Stimulated activated CD4-positive, alpha-beta T cell treated with anti-CD3 and anti-CD28 coated beads, Interleukin-12 subunit alpha, Interleukin-12 subunit beta, amount 100 ng/mL, for 4 hours (primary cell): ENCODE results near the gene GTF2I.
"Not testable (repeated sequence)": the region's sequence is repeated elsewhere in the genome, so short reads cannot be mapped to it uniquely, and the experiment has no call there.

ENCODE experiments used
- DNase-seq: peaks from one replicate; pipeline ENCODE4 v3.0.0-alpha.2; 2020

GTF2I gene

DNA sequence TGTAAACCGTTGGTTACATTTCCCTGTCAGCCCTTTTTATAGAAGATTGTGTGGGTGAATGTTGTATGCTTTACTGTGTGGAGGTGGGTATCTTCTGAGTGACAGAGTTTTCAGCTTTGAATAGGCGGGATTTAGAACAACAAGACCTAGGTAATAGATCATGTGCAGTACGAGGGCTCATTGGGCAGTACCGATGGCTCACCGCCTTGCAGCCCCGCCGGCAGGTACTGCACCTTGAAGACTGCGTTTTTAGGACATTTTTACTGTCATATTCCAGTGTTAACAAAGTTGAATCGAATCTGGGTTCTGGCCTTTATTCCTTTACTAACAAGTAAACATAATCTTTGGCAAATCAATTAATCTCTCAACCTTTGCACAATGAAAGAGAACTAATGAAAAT lies 60.4 kb downstream of the GTF2I start:
- no peak for DNase-seq

DNA sequence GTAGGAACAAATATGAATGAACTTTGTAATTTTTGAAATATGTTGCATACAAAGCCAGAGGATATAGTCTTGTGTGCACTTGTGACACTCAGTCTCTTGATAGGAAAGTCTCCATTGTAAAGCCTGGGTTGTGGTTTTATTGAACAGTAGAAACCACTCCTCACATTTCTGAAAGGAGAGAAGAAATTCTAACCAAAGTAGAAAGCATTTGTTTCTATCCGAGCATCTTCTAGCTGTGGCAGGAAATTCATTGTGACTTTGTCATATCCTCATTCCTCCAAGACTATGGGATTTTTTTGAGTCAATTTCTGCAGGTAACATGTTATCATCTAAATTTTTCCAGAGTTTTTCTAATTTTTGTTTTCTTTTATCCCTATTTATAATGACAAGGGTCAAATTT lies 60.8 kb downstream of the GTF2I start:
- DNase-seq = no peak

DNA sequence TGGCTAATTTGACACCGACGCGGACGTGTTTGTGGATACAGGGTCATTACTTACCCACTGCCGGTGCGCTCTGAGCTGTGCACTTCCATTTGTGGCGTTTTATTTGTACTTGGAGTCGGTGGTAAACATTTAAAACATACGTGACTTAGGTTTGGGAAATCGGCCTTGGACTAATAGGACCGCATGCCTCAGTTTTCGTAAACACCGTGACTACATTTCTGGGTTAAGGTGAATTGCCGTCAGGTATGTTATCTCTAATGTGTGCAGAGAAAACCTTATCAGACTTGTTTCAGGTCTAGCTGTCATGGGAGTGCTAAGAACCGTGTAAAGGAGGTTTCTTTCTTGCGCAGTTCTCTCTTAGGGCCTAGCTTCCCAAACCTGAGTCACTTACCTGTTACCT lies 64.6 kb downstream of the GTF2I start:
- no peak for DNase-seq

DNA sequence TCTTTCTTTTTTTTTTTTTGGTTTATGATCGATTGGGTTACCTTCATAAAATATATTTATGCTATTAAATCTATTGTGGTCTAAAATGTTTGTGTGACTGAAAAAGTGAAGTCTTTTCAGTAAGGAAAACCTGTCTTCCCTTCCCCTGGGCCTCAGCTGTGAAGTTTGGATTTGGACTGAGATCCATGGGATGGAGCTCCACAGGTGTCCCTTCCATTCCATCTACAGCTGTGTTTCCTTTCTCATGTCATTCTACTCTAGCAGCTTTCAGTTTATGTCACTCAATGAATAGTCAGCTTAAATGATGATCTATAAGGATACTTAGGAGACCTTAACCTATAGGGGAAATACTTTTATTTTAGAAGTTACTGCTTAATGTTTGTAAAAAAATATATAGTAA lies 68.3 kb downstream of the GTF2I start:
- DNase-seq = no peak

DNA sequence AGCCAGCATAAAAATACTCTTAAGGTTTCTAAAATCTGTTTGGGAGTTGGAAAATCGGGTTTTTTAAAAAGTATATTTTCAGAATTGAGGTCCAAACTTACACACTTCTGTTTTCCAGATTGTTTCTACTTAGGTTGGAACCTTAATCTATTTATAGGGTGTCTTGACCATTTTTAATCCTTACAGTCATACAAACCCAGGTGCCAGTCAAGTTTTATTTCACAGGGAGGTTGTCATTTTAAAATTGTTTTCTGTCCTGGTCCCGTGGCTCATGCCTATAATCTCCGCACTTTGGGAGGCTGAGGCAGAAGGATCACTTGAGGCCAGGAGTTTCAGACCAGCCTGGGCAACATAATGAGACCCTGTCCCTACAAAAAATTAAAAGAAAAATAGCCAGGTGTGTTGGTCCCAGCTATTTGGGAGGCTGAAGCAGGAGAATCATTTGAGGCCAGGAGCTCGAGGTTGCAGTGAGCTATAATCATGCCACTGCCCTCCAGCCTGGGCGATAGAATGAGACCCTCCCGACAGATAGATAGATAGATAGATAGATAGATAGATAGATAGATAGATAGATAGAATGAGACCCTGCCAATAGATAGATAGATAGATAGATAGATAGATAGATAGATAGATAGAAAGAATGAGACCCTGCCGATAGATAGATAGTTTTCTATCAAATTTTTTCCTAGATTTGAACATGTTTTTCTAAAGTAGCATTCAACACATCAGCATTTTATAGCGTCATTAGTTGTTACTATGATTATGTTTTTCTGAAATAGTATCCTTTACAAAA lies 69.0 kb downstream of the GTF2I start:
- no peak for DNase-seq

DNA sequence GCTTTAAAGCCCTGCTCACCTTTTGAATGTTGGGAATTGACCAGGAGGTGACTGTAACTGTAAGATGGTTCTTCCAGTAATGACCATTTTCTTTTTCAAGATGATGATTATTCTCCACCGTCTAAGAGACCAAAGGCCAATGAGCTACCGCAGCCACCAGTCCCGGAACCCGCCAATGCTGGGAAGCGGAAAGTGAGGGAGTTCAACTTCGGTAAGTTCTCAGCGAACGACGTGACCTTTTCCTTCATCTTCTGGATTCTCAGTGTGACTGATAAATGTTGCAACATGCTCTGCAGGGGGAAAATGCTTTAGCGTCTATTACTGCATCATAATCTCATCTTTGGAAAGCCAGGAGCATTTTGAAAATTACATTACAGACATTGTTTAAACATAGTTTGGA lies 71.2 kb downstream of the GTF2I start:
- DNase-seq = not testable (repeated sequence)

DNA sequence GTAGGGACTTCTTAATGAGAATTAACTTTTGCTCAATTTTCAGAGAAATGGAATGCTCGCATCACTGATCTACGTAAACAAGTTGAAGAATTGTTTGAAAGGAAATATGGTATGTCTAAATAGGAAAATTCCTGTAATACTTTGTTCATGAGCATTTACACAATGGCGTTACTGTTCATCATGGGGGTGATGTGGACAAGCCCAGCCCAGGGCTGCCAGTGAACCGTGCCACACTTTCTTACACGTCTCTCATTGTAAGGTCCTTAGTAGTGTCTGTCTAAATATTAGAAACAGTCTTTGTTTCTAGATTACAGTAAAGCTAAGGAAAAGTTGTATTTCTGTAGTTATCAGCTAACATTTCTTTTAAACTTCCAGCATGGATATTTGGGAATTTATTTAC lies 72.7 kb downstream of the GTF2I start:
- DNase-seq = not testable (repeated sequence)

DNA sequence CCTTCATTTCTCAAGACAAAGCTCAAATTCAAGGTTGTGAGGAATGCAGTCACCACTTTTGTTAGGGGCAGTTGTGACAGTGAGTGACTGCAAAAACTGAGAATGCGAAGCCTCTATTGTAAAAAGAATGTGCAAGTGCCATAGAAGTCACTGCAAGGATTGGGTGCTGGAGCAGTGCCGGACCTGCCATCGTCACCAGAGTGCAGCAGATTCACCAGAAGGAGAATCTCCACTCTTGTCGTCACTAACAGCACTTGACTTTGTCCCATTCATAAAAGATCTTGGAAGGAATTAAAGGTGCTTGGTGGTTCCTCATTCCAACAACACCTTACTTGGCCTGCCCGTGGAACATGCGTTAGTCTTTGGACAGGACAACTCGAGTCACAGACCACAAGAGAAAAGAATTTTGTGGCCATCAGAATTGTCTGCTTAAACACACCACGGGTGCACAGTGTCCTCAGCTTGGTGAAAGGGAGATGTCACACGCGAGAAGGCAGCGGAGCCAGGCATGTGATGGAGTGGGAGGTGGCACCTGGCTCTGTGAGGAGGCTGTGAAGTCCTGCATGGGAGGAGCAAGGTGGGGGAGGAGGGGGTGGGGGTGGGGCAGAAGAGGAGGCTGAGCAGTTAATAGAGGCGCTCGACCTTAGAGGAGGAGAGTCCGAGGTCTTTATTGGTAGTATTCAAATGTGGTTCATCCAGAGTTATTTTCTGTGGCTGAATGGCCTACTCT lies 82.6 kb downstream of the GTF2I start:
- not testable (repeated sequence) for DNase-seq

DNA sequence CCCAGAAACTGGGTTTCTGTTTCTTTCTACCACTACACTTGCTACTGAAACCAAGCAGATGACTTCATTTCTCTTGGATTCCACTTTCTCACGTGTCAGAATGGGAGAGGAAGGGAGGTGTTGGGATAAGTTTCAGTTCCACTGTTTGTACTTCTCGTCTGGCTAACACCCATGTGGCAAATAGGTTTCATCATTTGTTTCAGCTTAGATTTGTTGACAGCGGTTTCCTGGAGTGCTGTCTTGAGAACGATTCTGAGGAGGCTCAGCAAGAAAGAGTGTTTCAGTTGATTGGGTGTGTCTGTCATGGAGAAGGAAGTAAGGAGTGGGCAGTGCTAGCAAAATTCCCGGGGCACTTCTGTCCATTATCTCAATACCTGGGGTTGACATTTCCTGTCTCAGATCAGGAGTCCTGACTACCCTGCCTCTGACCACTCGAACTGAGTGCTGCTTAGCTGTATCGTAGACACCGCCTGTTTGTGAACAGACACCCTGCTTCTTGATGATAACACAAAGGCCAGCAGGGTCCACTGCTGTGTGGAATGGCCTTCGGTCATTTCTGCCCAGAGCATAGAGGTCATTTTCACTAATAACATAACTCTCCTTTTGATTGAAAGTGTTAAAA lies 86.5 kb downstream of the GTF2I start:
- not testable (repeated sequence) for DNase-seq

DNA sequence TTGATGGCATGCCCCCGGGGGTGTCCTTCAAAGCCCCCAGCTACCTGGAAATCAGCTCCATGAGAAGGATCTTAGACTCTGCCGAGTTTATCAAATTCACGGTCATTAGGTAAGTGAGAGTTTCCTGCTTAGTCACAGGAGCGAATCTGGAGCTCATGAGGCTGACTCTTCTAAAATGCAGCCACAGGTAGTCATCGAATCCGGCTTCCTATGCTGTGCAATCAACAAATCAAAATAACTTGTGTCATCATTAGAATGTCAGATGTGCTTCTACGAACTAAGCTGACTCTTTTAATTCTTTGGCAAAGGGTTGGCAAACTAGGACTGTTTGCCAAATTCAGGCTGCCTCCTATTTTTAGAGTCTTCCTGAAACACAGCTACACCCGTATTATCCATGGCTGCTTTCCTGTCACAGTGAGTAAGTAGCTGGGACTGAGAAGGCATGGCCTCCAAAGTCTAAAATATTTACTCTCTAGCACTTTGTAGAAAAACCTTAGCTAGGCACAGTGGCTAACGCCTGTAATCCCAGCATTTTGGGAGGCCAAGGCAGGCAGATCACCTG lies 96.5 kb downstream of the GTF2I start:
- DNase-seq = not testable (repeated sequence)

DNA sequence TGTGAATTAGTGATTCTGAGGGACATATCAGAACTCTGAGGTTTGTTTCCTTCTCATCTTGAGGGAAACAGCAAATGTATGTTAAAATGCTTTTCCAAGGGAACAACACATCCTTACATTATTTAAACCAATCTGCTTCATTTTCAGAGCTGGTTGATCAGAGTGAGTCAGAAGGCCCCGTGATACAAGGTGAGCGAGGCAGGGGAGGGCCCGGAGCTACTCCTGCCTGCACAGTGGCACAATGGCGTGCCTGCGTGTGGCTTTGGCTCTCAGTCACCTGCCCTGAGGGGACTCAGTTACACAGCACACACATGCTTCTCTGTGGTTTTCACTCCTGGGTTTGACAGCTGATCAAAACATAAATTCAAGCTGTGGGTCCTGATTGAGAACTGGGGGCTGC lies 99.2 kb downstream of the GTF2I start:
- not testable (repeated sequence) for DNase-seq

DNA sequence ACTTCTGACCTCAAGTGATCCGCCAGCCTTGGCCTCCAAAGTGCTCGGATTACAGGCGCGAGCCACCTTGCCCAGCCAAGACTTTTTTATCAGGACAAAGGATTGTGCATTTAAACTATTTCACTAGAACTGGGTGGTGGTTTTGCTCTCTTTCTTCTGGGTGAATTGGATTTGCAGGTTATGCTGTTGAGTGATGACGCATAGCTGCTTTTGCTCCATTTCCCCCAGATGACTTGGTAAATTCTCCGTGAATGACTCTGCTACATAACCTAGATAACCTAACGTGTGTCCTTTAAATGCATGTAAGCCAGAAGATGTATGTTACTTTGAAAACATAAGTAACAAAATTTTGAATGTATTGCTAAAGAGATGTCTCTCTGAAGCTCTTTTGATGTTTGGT lies 100.8 kb downstream of the GTF2I start:
- DNase-seq = not testable (repeated sequence)

DNA sequence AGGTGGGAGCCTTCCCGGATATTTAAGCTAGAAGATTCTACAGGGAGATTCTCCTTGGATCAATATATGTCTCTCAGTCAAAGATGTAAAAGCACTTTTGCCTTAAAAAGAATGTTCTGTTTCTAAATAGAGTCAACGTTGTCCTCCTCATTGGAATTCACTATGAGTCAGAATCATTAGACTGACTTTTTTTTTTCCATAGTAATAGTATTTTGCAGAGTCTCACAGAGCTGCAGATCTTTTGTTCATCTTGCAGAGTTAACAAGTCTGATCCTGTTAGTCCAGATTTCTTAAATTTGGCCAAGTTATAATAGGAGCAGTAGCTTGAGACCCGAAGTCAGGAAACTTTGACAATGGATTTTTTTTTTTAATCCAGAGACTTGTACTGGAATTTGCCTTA lies 101.5 kb downstream of the GTF2I start:
- DNase-seq = not testable (repeated sequence)

DNA sequence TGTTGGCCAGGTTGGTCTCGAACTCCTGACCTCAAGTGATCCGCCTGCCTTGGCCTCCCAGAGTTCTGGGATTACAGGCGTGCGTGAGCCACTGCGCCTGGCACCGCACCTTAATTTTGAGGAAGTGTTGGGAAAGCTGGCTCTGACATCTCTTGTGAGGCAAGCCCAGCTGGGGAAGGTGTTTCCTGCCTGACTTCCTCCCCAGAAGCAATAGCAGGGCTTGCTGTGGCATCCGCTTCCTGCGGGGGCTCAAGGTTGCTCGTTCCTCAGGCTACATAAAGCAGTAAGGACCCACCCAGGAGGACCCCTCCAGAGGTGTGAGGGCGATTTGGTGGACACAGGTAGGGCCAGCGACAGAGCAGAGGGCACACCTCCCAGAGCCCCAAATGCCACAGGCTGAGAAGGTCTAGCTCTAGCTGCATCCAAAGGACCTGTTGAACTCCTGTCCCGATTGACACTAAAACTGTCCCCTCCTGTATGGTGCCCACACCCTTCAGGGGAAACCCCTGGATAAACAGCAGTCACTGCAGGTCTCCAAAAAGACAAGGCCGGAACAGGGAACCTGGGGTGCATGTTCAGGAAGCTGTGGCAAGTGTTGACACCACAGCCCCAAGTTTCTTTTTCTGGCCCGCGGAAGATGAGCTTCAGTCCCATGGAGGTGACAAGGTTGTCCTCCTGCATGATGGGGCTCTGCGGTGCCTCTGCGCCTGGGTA lies 107.8 kb downstream of the GTF2I start:
- DNase-seq = not testable (repeated sequence)

DNA sequence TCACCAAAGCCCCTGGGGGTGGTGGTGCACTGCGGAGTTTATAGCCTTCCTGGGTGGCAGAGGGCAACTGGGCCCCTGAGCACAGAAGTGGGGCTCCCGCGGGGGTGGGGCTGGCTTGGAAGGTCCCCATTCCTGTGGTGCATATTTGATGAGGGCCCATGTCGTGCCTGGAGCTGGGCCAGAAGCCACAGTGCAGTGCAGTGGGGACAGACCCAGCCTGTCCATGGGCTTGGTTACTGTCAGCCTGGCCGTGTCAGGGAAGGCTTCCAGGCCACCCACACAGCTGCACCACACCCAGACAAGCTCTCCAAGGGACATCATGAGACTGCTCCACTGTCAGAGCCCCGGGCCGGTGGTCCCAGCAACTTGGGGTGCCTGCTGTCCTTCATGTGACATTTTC lies 109.0 kb downstream of the GTF2I start:
- DNase-seq = not testable (repeated sequence)

DNA sequence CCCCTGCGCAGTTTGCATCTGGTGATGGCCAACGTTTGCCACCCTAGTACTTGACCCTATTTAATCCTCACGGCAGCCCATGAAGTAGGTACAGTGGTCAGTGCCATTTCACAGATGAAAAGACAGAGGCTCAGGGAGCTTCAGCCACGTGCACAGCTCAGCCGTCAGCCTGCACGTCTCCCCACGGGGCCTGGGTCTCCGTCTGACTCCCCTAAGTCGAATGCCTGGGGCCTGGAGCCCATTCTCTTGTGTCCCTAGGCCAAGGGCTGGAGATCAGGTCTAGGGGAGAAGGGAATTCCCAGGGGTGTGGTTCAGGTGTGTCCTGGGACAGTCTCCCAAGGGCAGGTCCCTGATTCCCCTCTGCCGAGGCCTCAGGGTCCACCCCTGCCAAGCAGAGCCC lies 109.5 kb downstream of the GTF2I start:
- DNase-seq = not testable (repeated sequence)

DNA sequence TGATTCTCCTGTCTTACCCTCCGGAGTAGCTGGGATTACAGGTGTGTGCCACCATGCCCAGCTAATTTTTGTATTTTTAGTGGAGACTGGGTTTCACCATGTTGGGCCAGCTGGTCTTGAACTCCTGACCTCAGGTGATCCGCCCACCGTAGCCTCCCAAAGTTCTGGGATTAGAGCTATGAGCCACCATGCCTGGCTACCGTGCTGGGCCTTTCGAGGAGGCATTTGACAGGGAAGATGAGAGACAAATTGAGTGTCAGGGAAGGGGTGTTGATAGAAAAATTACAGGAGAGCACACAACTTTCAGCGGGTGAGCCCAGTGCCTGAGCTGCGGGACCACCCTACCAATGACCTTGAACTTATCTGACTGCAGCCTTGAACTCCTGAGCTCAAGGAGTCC lies 112.5 kb downstream of the GTF2I start:
- DNase-seq = not testable (repeated sequence)

DNA sequence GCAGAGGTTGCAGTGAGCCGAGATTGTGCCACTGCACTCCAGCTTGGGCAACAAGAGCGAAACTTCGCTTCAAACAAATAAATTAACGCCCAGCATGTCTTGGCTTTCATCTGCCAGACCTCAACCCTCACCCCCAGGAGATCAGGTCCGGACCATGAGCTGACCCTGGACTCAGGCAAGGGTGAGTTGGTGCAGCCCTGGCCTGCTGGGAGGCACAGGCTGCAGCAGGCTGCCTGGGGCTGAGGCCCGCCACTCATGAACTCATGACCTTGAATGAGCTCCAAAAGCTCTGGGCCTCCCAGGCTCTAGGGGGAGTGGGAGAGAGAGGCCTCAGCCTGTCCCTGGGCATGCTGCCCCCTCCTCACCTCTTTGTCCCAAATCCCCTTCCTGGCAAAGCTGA lies 114.6 kb downstream of the GTF2I start:
- not testable (repeated sequence) for DNase-seq

DNA sequence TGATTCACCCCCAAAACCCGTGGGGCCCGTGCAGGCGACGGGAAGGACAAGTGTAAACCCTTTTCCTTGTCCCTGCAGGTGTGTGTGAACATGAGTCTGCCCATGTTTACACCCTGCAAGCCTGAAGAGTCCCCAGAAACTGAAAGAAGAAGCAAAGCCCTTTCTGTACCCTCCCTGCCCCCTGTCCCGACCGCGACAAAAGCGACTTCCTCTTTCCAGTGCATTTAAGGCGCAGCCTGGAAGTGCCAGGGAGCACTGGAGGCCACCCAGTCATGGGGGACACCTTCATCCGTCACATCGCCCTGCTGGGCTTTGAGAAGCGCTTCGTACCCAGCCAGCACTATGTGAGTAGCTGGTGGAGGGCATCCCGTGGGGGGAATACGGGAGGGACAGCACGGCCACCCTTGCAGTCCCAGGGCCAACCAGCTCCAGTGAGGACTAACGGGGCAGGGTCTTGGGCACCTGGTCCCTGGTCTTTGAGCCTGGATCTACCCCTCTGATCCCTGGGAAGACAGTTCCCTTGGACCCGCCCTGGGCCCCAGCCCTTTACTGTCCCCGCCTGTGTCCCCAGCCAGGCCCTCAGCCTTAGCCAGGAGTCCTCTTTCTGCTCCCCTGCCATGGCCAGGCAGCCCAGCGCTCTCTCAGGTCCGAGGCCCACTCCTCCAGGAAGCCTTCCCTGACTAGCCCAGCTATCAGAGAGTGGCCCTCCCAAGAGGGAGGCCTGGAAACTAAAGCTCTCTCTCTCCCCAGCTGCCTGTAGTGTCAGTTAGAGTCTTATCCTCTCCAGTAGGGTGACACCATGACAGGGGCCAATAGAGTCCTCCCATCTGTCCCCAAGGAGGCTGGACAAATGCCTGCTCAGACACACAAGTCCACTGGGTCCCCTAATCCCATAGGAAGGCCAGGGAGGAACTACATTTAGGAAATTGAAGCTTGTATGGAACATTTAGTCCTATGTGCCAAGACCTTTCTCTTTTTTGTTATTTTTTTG lies 116.5 kb downstream of the GTF2I start, which contains the start of gene NCF1:
NCF1 (plus strand) TSS at position 252 of the 991 bp plus-strand sequence; CDS start at position 273, 21 bp downstream.
- not testable (repeated sequence) for DNase-seq

DNA sequence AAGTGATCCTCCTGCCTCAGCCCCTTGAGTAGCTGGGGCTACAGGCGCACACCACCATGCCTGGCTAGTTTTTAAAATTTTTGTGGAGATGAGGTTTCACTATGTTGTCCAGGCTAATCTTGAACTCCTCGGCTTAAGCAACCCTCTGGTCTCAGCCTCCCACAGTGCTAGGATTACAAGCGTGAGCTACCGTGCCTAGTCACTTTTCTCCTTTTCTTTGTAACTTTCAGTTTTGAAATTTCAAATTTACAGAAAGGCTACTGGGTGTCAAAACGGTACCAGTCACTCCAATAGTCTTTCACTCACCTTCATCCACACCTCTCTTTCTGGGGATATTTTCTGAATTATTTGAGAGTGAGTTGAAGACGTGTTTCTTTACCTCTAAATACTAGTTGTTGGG lies 117.6 kb downstream of the GTF2I start:
- DNase-seq = not testable (repeated sequence)

DNA sequence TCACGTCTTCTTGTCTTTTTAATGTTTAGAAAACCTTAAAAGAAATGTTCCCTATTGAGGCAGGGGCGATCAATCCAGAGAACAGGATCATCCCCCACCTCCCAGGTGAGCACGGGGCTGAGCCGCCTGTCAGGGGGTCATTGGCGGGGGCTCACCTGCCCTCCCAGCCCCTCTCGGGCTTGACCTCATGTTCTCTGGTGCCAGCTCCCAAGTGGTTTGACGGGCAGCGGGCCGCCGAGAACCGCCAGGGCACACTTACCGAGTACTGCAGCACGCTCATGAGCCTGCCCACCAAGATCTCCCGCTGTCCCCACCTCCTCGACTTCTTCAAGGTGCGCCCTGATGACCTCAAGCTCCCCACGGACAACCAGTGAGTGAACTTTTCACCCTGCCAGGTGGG lies 121.5 kb downstream of the GTF2I start:
- not testable (repeated sequence) for DNase-seq
